SK-N-SH (cell line): Measurements from ENCODE around the gene SCARB1. TPM values are rescaled to one million over a fixed set of nuclear protein-coding genes. Genes with fewer than 3 reads are reported as not detected.

Source experiments
- CTCF ChIA-PET: fragments of 300-600, 350-600 bp; formaldehyde crosslinking; extraction: SDS; loops from one replicate; lab custom pipeline; 2021; lab: Yijun Ruan, JAX
- POLR2A ChIA-PET: fragments of 350-600 bp; sonication (Branson Sonifier 250); formaldehyde crosslinking; extraction: SDS; loops from one replicate; lab custom pipeline; 2020; ENCODE audit warnings: antibody characterized with exemption, inconsistent platforms; lab: Yijun Ruan, JAX
- DNase-seq: peaks from one replicate; pipeline ENCODE4 v3.0.0; 2012
- H2AFZ ChIP-seq: fragments of 200-600 bp; sonication (generic); 2 replicates; pipeline ENCODE4 v1.8.1; 2016; ENCODE audit warnings: antibody characterized with exemption, mild to moderate bottlenecking, low read depth
- H3F3A ChIP-seq: fragments of 200-600 bp; sonication (generic); replicated peaks from 2 replicates; pipeline ENCODE3; 2016; ENCODE audit warnings: antibody characterized with exemption, mild to moderate bottlenecking; ENCODE audit not compliant: insufficient read depth
- H3K27ac ChIP-seq, 2 experiments: fragments of 200-500 bp in 1 of 2; fragments of 200-600 bp in 1 of 2; sonication (Bioruptor generic) in 1 of 2; sonication (generic), shearing (Covaris generic) in 1 of 2; 2 replicates each; pipeline versions ENCODE4 v1.5.1 to v1.6.1; 2014 to 2016; ENCODE audit warnings: low read depth in 2 of 2, inconsistent platforms in 1 of 2, low read length in 1 of 2, mild to moderate bottlenecking in 1 of 2, mixed read lengths in 1 of 2
- H3K27me3 ChIP-seq: fragments of 200-600 bp; sonication (generic), shearing (Covaris generic); 2 replicates; pipeline ENCODE4 v1.6.1; 2016; ENCODE audit warnings: mixed run types; ENCODE audit not compliant: insufficient read depth
- H3K36me3 ChIP-seq, 2 experiments: fragments of 200-500 bp in 1 of 2; fragments of 200-600 bp in 1 of 2; sonication (Bioruptor generic) in 1 of 2; sonication (generic) in 1 of 2; replicated peaks in 1 of 2; 2 replicates each; pipeline versions ENCODE3 to v1.5.1; 2014 to 2016; ENCODE audit warnings: low read length in 1 of 2, mild to moderate bottlenecking in 1 of 2; ENCODE audit not compliant: insufficient read depth in 2 of 2, control insufficient read depth in 1 of 2
- H3K4me1 ChIP-seq, 2 experiments: fragments of 200-500 bp in 1 of 2; fragments of 200-600 bp in 1 of 2; sonication (Bioruptor generic) in 1 of 2; sonication (generic), shearing (Covaris generic) in 1 of 2; 2 replicates each; pipeline versions ENCODE4 v1.5.1 to v1.6.1; 2014 to 2016; ENCODE audit warnings: low read depth in 1 of 2, low read length in 1 of 2, mixed run types in 1 of 2; ENCODE audit not compliant: insufficient read depth in 2 of 2, control insufficient read depth in 1 of 2
- H3K4me2 ChIP-seq: fragments of 200-600 bp; sonication (generic), shearing (Covaris generic); 2 replicates; pipeline ENCODE4 v1.6.1; 2017; ENCODE audit warnings: mixed run types
- H3K4me3 ChIP-seq, 2 experiments: fragments of 200-500 bp in 1 of 2; fragments of 200-600 bp in 1 of 2; sonication (Bioruptor generic) in 1 of 2; sonication (generic), shearing (Covaris generic) in 1 of 2; 2 replicates each; pipeline versions ENCODE4 v1.5.1 to v1.8.1; 2014 to 2016; ENCODE audit warnings: low read depth in 2 of 2, inconsistent platforms in 1 of 2, low read length in 1 of 2, mild to moderate bottlenecking in 1 of 2, mixed read lengths in 1 of 2, moderate library complexity in 1 of 2
- H3K79me2 ChIP-seq: fragments of 200-600 bp; sonication (generic); 2 replicates; pipeline ENCODE4 v1.8.1; 2017; ENCODE audit warnings: mild to moderate bottlenecking; ENCODE audit not compliant: insufficient read depth
- H3K9ac ChIP-seq: fragments of 200-600 bp; sonication (generic); 2 replicates; pipeline ENCODE4 v1.6.1; 2017; ENCODE audit warnings: mixed run types
- H3K9me2 ChIP-seq: fragments of 200-600 bp; sonication (generic); 2 replicates; pipeline ENCODE4 v1.6.1; 2017; ENCODE audit warnings: mixed run types
- H3K9me3 ChIP-seq: fragments of 200-600 bp; sonication (generic); 2 replicates; pipeline ENCODE4 v1.6.1; 2017; ENCODE audit warnings: mixed run types, mild to moderate bottlenecking, moderate library complexity
- H4K20me1 ChIP-seq: fragments of 200-600 bp; sonication (generic); 2 replicates; pipeline ENCODE4 v1.6.1; 2017; ENCODE audit warnings: mild to moderate bottlenecking, mixed run types; ENCODE audit not compliant: insufficient read depth
- CHD2 ChIP-seq: fragments of 150-350 bp; IDR thresholded peaks from 2 replicates; pipeline ENCODE4 v1.6.1; 2018; ENCODE audit warnings: low read length; ENCODE audit not compliant: partially characterized antibody
- EP300 ChIP-seq, 2 experiments: IDR thresholded peaks; 2 replicates each; pipeline versions ENCODE4 v1.4.0 to v1.6.1; 2012; ENCODE audit warnings: borderline replicate concordance in 1 of 2, low read depth in 1 of 2, low read length in 1 of 2
- FOXM1 ChIP-seq: IDR thresholded peaks from 2 replicates; pipeline ENCODE4 v1.4.0; 2012; ENCODE audit warnings: low read depth, mild to moderate bottlenecking
- GATA2 ChIP-seq: sonication (generic); formaldehyde crosslinking; IDR thresholded peaks from 2 replicates; pipeline ENCODE4 v1.5.0; 2020; ENCODE audit warnings: mild to moderate bottlenecking, missing genetic modification reagents
- JUND ChIP-seq: IDR thresholded peaks from 2 replicates; pipeline ENCODE4 v1.4.0; 2012
- MEF2A ChIP-seq: IDR thresholded peaks from 2 replicates; pipeline ENCODE4 v1.4.0; 2012; ENCODE audit warnings: low read depth, borderline replicate concordance
- NRF1 ChIP-seq: IDR thresholded peaks from 2 replicates; pipeline ENCODE4 v1.6.1; 2012; ENCODE audit warnings: low read depth, mild to moderate bottlenecking, low read length
- RXRA ChIP-seq: IDR thresholded peaks from 2 replicates; pipeline ENCODE4 v1.4.0; 2012; ENCODE audit warnings: low read depth, mild to moderate bottlenecking, borderline replicate concordance
- SIN3A ChIP-seq: IDR thresholded peaks from 2 replicates; pipeline ENCODE4 v1.6.1; 2012; ENCODE audit warnings: low read depth, mild to moderate bottlenecking, low read length, moderate library complexity, borderline replicate concordance
- TCF12 ChIP-seq: IDR thresholded peaks from 2 replicates; pipeline ENCODE4 v1.4.0; 2012
- TEAD4 ChIP-seq: IDR thresholded peaks from 2 replicates; pipeline ENCODE4 v1.4.0; 2012; ENCODE audit warnings: mild to moderate bottlenecking, borderline replicate concordance; ENCODE audit not compliant: insufficient read depth
- YY1 ChIP-seq: IDR thresholded peaks from 2 replicates; pipeline ENCODE4 v1.4.0; 2012; ENCODE audit warnings: low read depth, mild to moderate bottlenecking
- WGBS: methylation state at CpG from one replicate; pipeline ENCODE4 v1.1.6; 2017; ENCODE audit warnings: low lambda C conversion rate; 5-methylcytosine and 5-hydroxymethylcytosine counted together
- polyA plus RNA-seq, 3 experiments: library from polyadenylated mRNA; depleted of rRNA; stranded (reverse); fragments of >200 nt; gene quantifications; 2 replicates each; pipeline ENCODE4 v1.2.3, GENCODE V29; 2012
- TF ChIP-seq, protein P1 (sequence below): IDR thresholded peaks from 2 replicates; pipeline ENCODE4 v1.4.0; 2012; ENCODE audit warnings: low read depth, borderline replicate concordance
- TF ChIP-seq, protein P2 (sequence below): fragments of 150-350 bp; IDR thresholded peaks from 2 replicates; pipeline ENCODE4 v1.6.1; 2017; ENCODE audit warnings: antibody characterized with exemption, low read length, low read depth, borderline replicate concordance

The SCARB1 gene
- polyA plus RNA-seq, 1 of the 3 experiments (the other 2 are of a cell fraction) = 33.0 TPM

DNA sequence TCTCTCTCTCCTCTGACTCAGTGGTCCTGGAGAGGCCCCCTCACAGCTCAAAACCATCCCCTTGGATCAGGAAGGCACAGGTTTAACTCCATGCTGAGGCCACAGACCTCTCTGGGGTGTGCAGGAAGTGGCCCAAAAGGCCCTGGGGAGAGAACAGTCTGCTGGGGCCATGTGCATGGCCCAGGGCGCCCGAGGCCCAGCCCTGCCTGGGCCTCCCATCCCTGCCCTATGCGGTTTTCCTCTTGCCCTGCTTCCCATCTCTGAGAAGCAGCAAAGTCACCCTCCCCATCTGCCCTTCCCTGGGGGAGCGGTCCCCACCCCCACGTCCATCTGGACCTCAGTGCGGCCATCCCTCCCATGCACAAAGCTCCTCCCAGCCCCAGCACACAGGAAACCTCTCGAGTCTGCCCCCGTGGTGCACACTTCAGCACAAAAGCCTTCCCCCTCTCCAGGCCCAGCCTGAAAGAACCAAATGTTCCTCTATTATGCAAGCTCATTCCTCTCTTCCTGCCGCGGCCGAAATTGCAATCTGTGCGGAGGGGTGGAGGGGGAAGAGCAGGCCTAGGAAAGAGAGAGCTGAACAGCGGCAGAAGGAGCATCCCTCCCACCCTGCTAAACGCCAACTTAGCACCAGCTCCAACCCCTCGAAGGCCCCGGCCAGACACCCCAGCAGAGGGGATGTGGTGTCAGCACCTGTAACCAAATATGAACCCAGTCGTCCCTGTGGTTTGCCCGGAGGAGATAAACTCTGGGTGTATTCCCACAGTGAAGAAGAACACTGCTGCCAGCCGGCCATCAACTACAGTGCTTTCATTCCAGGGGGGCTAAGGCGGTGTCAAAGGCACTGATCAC is 108.5 kb downstream of the SCARB1 start:
- no peak overlapping the region for H3K4me2 ChIP-seq
- peak; percentile 75 for DNase-seq
- no peak overlapping the region for H3K9ac ChIP-seq
- H2AFZ ChIP-seq = no peak overlapping the region
- H3K9me2 ChIP-seq = no peaks in the 10 kb centered on the region
- H3K4me1 ChIP-seq = peaks cover 0 to 36% of the 10 kb centered on the region in 2 experiments; a peak in 1 of 4 replicates
- no peaks in the 10 kb centered on the region for H3K9me3 ChIP-seq
- CTCF ChIA-PET = interaction anchor here (0.8 to 2.2 kb wide), 4 partner anchors 11 to 409 kb away, joined by 3 to 7 read pairs (median 3); no protein-coding TSS in a partner anchor
- no peaks in the 10 kb centered on the region for H3F3A ChIP-seq
- H3K79me2 ChIP-seq = no peaks in the 10 kb centered on the region
- H3K4me3 ChIP-seq = no peak overlapping the region
- TF ChIP-seq TEAD4 (no peak), MEF2A (no peak), CHD2 (no peak), GATA2 (CRISPR knock-in tag) (no peak), YY1 (no peak), EP300 (IDR thresholded peaks at IDR 0.05; ENCODE audit: borderline replicate concordance in 1 of 2, low read depth in 1 of 2, low read length in 1 of 2) (no peak), NRF1 (no peak), RXRA (no peak)
- POLR2A ChIA-PET = interaction anchor here (0.7 kb wide), 1 partner anchor 211 kb away, joined by 3 read pairs; no protein-coding TSS in a partner anchor
- peak overlapping the region in 1 of 2 experiments; percentile 69; a peak in 2 of 4 replicates for H3K27ac ChIP-seq
- no peaks in the 10 kb centered on the region for H3K27me3 ChIP-seq
- no peaks in the 10 kb centered on the region for H4K20me1 ChIP-seq
- H3K36me3 ChIP-seq = no peaks in the 10 kb centered on the region
- WGBS = 72% methylated on average over 15 of the region's 20 CpGs

DNA sequence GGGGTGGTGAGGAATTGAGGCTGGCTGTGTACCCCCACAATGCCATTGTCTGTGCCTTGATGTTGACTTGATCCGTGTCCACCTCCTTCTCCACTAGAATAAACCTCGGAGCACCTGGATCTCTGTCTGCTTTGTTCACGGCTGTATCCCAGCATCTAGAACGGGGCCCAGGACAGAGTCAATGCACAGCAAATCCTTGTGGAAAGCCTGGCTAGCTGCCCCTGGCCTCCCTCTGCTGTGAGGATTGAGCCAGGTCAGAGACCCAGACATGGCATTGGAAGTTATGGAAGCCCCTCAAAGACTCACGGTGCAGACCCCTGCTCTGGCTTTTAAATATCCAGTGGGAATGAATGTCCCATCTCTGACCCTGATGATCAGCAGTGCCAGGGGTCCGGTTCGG is 109.2 kb downstream of the SCARB1 start:
- ChIA-PET POLR2A (no interaction called here), CTCF (interaction anchor here (0.8 to 2.2 kb wide), 3 partner anchors 12 to 408 kb away, joined by 3 to 7 read pairs (median 3); no protein-coding TSS in a partner anchor)
- Histone ChIP-seq H3K27me3 (no peaks in the 10 kb centered on the region), H3K9me2 (no peaks in the 10 kb centered on the region), H3K9me3 (no peaks in the 10 kb centered on the region), H3K27ac (peak overlapping the region in 1 of 2 experiments; percentile 69; a peak in 2 of 4 replicates), H3F3A (no peaks in the 10 kb centered on the region), H3K4me3 (no peak overlapping the region), H3K79me2 (no peaks in the 10 kb centered on the region), H3K4me2 (no peak overlapping the region), H2AFZ (no peak overlapping the region), H3K4me1 (peaks cover 0 to 37% of the 10 kb centered on the region in 2 experiments; a peak in 1 of 4 replicates), H3K9ac (no peak overlapping the region), H3K36me3 (no peaks in the 10 kb centered on the region), H4K20me1 (no peaks in the 10 kb centered on the region)
- WGBS = 94% methylated on average over 3 of the region's 7 CpGs
- DNase-seq = no peak
- TF ChIP-seq GATA2 (CRISPR knock-in tag) (no peak), SIN3A (no peak), TCF12 (no peak), TEAD4 (no peak), FOXM1 (no peak), JUND (no peak)
- TF ChIP-seq, protein P1, sequence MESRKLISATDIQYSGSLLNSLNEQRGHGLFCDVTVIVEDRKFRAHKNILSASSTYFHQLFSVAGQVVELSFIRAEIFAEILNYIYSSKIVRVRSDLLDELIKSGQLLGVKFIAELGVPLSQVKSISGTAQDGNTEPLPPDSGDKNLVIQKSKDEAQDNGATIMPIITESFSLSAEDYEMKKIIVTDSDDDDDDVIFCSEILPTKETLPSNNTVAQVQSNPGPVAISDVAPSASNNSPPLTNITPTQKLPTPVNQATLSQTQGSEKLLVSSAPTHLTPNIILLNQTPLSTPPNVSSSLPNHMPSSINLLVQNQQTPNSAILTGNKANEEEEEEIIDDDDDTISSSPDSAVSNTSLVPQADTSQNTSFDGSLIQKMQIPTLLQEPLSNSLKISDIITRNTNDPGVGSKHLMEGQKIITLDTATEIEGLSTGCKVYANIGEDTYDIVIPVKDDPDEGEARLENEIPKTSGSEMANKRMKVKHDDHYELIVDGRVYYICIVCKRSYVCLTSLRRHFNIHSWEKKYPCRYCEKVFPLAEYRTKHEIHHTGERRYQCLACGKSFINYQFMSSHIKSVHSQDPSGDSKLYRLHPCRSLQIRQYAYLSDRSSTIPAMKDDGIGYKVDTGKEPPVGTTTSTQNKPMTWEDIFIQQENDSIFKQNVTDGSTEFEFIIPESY = no peak
- TF ChIP-seq, protein P2, sequence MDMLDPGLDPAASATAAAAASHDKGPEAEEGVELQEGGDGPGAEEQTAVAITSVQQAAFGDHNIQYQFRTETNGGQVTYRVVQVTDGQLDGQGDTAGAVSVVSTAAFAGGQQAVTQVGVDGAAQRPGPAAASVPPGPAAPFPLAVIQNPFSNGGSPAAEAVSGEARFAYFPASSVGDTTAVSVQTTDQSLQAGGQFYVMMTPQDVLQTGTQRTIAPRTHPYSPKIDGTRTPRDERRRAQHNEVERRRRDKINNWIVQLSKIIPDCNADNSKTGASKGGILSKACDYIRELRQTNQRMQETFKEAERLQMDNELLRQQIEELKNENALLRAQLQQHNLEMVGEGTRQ = no peak
